ENCODE measurements around the gene LMF1. TPM values are rescaled to one million over a fixed set of nuclear protein-coding genes. Genes with fewer than 3 reads are reported as not detected.

LMF1 gene
- polyA plus RNA-seq, 3 donors = 5.9 to 14.7 (median 10.6) TPM

DNA sequence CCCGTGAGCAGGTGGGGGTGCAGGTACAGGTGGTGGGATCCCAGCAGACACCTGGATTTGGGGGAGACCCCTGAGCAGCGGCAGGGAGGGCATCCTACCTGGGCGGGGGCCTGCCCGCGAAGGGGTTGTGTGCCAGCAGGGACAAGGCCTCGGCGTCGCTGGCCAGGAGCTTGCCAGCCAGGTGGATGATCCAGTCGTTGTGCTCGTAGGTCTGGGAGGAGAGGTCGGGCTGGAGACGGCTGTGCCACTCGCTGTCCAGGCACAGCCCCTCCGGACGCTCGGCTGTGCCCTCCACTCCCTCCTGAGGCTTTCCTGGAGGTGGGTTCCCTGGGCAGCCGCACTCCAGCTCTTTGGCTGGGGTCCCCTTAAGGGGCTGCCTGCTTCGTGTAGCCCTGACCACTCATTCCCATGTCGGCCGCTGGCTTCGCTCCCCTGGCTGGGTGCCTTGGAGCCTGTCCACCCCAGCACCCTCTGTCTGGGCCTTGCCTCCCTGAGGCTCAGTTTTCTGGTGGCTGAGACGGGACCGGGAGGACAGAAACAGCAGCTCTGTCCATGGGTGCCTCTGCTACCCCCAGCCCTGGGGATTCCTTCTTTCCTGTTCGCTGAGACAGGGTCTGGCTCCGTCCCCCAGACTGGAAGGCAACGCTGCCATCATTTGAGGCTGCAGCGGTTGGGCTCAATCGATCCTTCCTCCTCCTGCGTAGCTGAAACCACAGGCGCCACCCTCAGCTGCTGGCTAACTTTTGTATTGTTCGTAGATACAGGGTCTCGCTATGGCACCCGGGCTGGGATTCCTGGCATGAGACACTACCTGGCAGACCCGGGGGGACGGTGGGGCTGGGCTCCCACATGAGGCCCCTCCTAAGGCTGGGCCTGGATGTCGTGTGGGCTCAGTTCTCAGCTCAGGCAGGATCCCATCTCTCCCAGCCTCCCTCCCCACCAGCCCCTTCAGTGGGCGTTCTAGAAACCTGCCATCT, 101.7 kb downstream of the LMF1 start:
- no peak overlapping the region for H3K4me2 ChIP-seq (replicated peaks; ENCODE audit: extremely low read depth, low read length, poor library complexity, severe bottlenecking)
- Mint-ChIP-seq H3K4me1 (no peaks in the 10 kb centered on the region), H3K9me3 (peaks cover 0 to 6% (median 0%) of the 10 kb centered on the region in 7 donors), H3K27ac (no peak overlapping the region), H3K36me3 (peaks cover 0 to 8% of the 10 kb centered on the region in 2 donors), H3K4me3 (no peak overlapping the region), H3K27me3 (ENCODE audit: low read depth in 3 of 3) (peaks cover 0 to 4% (median 0%) of the 10 kb centered on the region in 3 donors)
- WGBS (ENCODE audit: insufficient coverage) = 97% methylated on average over 31 of the region's 37 CpGs
- no peaks in the 10 kb centered on the region for H3K36me3 ChIP-seq (replicated peaks in 1 of 2; ENCODE audit: control insufficient read depth in 1 of 2, insufficient read depth in 2 of 2, low read length in 2 of 2)
- H3K79me2 ChIP-seq (ENCODE audit: insufficient read depth, low read length) = no peaks in the 10 kb centered on the region
- H3K4me3 ChIP-seq (replicated peaks in 1 of 3; ENCODE audit: low read depth in 2 of 3, low read length in 3 of 3) = no peak overlapping the region
- no peak overlapping the region for H2AFZ ChIP-seq (ENCODE audit: insufficient read depth, low read depth, low read length, poor library complexity, severe bottlenecking)
- H3K4me1 ChIP-seq (ENCODE audit: control insufficient read depth in 1 of 2, insufficient read depth in 2 of 2, low read length in 2 of 2) = no peaks in the 10 kb centered on the region
- H3K9ac ChIP-seq (ENCODE audit: insufficient read depth, low read length, poor library complexity, severe bottlenecking) = no peak overlapping the region
- no peaks in the 10 kb centered on the region for H3K9me3 ChIP-seq (replicated peaks in 1 of 2; ENCODE audit: control insufficient read depth in 1 of 2, insufficient read depth in 1 of 2, low read length in 2 of 2)
- H3K27me3 ChIP-seq (ENCODE audit: control insufficient read depth in 2 of 2, insufficient read depth in 2 of 2, low read length in 2 of 2) = no peaks in the 10 kb centered on the region
- no peaks in the 10 kb centered on the region for H4K20me1 ChIP-seq (ENCODE audit: insufficient read depth, low read length)
- DNase-seq = no peak
- TF ChIP-seq, protein P1, sequence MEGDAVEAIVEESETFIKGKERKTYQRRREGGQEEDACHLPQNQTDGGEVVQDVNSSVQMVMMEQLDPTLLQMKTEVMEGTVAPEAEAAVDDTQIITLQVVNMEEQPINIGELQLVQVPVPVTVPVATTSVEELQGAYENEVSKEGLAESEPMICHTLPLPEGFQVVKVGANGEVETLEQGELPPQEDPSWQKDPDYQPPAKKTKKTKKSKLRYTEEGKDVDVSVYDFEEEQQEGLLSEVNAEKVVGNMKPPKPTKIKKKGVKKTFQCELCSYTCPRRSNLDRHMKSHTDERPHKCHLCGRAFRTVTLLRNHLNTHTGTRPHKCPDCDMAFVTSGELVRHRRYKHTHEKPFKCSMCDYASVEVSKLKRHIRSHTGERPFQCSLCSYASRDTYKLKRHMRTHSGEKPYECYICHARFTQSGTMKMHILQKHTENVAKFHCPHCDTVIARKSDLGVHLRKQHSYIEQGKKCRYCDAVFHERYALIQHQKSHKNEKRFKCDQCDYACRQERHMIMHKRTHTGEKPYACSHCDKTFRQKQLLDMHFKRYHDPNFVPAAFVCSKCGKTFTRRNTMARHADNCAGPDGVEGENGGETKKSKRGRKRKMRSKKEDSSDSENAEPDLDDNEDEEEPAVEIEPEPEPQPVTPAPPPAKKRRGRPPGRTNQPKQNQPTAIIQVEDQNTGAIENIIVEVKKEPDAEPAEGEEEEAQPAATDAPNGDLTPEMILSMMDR (IDR thresholded peaks at IDR 0.05) = no peak
- intact Hi-C loops (cut with micrococcal nuclease) = no loop called here
- no peak overlapping the region for H3K27ac ChIP-seq (ENCODE audit: low read depth in 1 of 2, low read length in 2 of 2)

DNA sequence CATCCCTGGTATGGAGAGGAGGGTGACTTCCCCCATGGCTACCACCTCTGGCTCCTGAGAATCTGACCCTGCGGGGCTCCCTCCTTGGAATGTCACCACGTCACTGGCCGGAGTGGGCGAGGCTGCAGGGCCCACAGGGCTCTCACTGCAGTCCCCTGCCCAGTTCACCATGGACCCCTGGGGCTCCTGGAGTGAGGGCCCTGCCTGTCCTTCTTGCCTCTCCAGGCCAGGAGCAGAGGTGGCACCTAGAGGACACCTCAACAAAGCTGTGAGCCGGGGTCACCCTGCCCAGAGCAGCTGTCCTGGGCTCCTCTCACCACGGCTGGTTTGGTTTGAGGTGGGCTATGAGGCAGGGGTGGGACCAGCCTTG, 102.4 kb downstream of the LMF1 start:
- Histone ChIP-seq H3K4me3 (replicated peaks in 1 of 3; ENCODE audit: low read depth in 2 of 3, low read length in 3 of 3) (no peak overlapping the region), H3K9me3 (replicated peaks in 1 of 2; ENCODE audit: control insufficient read depth in 1 of 2, insufficient read depth in 1 of 2, low read length in 2 of 2) (no peaks in the 10 kb centered on the region), H3K4me2 (replicated peaks; ENCODE audit: extremely low read depth, low read length, poor library complexity, severe bottlenecking) (no peak overlapping the region), H3K36me3 (replicated peaks in 1 of 2; ENCODE audit: control insufficient read depth in 1 of 2, insufficient read depth in 2 of 2, low read length in 2 of 2) (no peaks in the 10 kb centered on the region), H3K27ac (ENCODE audit: low read depth in 1 of 2, low read length in 2 of 2) (no peak overlapping the region), H2AFZ (ENCODE audit: insufficient read depth, low read depth, low read length, poor library complexity, severe bottlenecking) (no peak overlapping the region), H3K9ac (ENCODE audit: insufficient read depth, low read length, poor library complexity, severe bottlenecking) (no peak overlapping the region), H4K20me1 (ENCODE audit: insufficient read depth, low read length) (no peaks in the 10 kb centered on the region), H3K4me1 (ENCODE audit: control insufficient read depth in 1 of 2, insufficient read depth in 2 of 2, low read length in 2 of 2) (no peaks in the 10 kb centered on the region), H3K79me2 (ENCODE audit: insufficient read depth, low read length) (no peaks in the 10 kb centered on the region), H3K27me3 (ENCODE audit: control insufficient read depth in 2 of 2, insufficient read depth in 2 of 2, low read length in 2 of 2) (no peaks in the 10 kb centered on the region)
- no peak for DNase-seq
- Mint-ChIP-seq H3K4me3 (no peak overlapping the region), H3K27me3 (ENCODE audit: low read depth in 3 of 3) (peaks cover 0 to 4% (median 0%) of the 10 kb centered on the region in 3 donors), H3K9me3 (peaks cover 0 to 6% (median 3%) of the 10 kb centered on the region in 7 donors), H3K27ac (no peak overlapping the region), H3K4me1 (no peaks in the 10 kb centered on the region), H3K36me3 (peaks cover 0 to 4% of the 10 kb centered on the region in 2 donors)
- intact Hi-C loops (cut with micrococcal nuclease) = no loop called here
- TF ChIP-seq, protein P1 (IDR thresholded peaks at IDR 0.05) = no peak
- 100% methylated on average over 4 of the region's 6 CpGs for WGBS (ENCODE audit: insufficient coverage)

Measured in CD14-positive monocyte (primary cell).